Measurements from ENCODE around the gene KRTDAP.

KRTDAP gene

DNA sequence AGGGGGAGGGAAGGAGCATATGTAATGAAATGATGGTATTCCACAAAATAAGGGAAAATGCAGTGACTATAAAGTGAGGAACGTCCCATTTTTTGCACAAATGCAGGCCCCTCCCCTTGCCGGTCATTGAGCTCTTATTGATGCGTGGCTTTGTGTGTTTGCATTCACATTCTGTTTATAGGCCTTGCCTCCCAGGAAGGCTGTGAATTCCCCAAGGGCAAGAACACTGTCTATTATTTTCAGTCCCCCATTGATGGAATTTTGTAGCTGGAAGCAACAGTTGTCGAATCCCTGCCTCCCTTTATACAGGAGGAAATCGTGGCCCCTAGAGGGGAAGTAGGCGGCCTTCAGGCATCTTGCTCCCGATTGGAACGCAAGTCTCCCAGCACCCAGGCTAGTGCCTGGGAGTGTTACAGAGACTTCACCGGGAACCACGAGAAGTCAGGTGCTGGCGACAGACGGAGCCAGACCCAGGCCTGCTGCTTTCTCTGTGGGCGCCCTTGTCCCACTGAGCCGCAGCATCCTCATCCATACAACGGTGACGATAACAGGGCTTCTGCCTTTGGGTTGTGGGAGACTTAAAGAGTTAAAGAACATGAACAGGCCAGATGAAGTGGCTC is 31.0 kb upstream of the KRTDAP start:
- DNase-seq: no peak
- TF ChIP-seq GATA1 (IDR thresholded peaks at IDR 0.05; ENCODE audit: low read depth, low read length) (no peak), POLR2A (IDR thresholded peaks at IDR 0.05; ENCODE audit: low read length) (no peak)

DNA sequence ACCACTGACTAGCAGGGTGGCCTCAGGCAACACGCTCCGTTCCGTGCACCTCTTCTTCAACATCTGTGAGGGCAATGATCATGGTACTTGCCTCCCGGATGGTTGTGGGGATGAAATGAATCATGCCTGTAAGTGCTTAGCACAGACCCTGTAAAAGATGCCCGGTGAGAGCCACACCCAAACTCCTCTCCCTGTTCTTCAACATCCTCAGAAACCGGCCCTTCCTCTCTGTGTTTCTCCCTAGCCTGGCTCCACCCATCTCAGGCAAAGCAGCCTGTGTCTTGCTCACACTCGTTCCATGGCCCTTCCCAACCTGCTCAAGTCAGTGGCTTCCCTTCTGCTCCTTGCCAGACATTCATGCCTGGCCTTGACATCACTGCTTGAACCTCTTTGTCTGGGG is 29.0 kb upstream of the KRTDAP start:
- no peak for TF ChIP-seq POLR2A (IDR thresholded peaks at IDR 0.05; ENCODE audit: low read length)
- no peak for TF ChIP-seq GATA1 (IDR thresholded peaks at IDR 0.05; ENCODE audit: low read depth, low read length)
- no peak for DNase-seq

DNA sequence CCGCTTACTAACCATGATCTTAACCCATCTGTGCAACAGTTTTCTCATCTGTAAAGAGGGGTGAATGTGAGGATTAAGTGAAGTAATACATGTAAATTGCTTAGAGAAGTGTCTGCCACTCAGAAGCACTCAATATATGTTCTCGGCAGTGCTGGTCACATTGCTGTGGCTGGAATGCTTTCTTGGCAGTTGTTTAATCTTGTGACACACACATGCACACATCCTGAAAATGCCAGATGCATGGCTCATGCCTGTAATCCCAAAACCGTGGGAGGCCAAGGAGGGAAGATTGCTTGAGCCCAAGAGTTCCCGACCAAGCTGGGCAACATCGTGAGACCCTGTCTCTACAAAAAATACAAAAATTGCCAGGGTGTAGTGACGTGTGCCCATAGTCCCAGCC is 28.0 kb upstream of the KRTDAP start:
- TF ChIP-seq POLR2A (IDR thresholded peaks at IDR 0.05; ENCODE audit: low read length) (no peak), GATA1 (IDR thresholded peaks at IDR 0.05; ENCODE audit: low read depth, low read length) (no peak)
- no peak for DNase-seq

DNA sequence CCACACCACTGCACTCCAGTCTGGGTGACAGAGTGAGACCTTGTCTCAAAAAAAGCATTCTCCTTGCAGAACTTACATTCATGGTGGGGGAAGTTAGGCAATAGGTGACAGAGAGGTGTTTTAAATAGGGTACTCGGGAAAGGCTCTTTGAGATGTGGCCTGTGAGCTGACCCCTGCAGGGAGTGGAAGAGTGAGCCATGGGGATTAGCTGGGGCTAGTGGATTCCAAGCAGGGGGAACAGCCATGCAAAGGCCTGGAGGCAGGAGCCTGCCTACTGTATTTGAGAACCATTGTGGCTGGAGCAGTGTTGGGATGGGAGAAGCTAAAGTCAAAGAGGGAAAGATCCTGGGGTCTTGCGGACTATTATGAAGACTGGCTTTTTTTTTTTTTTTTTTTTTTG is 27.1 kb upstream of the KRTDAP start:
- no peak for TF ChIP-seq POLR2A (IDR thresholded peaks at IDR 0.05; ENCODE audit: low read length)
- TF ChIP-seq GATA1 (IDR thresholded peaks at IDR 0.05; ENCODE audit: low read depth, low read length): no peak

DNA sequence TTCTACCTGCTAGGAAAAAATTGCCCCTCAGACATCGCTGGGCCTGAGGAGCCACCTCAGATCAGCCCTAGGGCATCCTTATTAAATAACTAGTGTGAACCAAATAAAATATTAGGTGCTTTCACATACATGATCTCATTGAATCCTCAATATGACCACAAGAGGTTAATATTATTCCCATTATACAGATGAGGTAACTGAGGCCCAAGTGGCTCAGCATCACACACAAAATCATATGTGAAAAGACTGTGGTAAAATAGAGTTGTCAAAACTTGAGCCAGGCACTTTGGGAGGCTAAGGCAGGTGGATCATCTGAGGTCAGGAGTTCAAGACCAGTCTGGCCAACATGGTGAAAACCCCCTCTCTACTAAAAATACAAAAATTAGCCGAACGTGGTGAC is 26.0 kb upstream of the KRTDAP start:
- no peak for DNase-seq
- no peak for TF ChIP-seq GATA1 (IDR thresholded peaks at IDR 0.05; ENCODE audit: low read depth, low read length)
- no peak for TF ChIP-seq POLR2A (IDR thresholded peaks at IDR 0.05; ENCODE audit: low read length)

More for the DNA sequence above, 27.1 kb upstream of the KRTDAP start:
- no peak for DNase-seq

DNA sequence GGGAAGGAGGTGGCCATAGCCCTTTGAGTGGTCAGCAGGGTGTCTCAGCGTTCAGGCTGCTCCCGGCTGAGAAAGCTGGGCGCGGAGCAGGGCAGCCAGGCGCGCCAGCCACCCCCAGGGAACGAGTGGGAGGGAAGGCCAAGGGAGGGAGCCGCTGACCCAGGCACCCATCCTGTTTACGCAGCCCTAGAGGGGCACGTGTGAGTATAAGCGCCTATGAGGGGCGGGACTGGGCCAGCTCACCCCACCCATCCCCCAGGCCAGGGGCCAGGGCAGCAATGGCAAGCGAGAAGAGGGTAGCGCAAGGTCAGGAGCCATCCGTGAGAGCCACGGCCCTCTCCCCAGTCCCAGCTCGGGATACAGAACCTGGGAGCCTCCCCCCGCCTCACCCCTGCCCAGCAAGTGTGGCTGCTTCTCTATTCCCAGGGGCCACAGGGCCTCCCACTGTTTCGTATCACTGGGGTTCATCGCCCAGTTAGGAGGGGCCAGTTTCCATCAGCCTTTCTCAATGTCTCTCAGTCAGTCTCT is 24.1 kb upstream of the KRTDAP start:
- DNase-seq: no peak
- no peak for TF ChIP-seq GATA1 (IDR thresholded peaks at IDR 0.05; ENCODE audit: low read depth, low read length)
- TF ChIP-seq POLR2A (IDR thresholded peaks at IDR 0.05; ENCODE audit: low read length): no peak

DNA sequence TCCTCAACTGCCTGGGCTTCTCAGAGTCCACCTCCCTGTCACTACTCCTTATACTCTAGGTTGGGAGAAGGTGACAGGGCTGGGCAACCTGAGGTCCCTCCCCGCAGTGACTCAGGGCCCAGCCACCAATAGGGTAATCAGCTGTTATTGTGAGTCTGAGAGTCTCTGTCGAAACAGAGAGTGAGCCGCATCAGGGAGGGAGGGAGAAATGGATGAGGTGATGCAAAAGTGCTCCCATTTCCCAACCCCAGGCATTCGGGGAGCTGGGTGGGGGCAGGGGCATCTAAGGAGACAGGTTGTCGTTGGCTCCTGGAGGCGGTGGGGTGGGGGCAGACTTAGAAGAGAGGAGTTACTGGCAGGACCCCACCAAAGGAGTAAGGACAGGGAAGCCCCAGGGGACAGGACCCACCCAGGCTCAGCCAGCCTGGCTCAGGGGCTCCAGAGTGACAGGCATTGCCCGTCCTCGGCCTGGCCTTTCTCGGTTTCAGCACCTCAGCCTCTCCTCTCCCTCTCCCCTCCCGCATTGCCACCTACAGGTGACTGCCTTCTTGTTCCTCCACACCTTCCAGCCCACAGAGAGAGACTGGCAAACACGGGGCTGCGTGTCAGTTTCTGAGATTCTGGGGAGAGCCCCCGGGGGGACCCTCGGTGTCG is 23.5 kb upstream of the KRTDAP start, which contains the start of gene DMKN:
DMKN (minus strand) TSS at position 22 of the 654 bp plus-strand sequence. CDS start 174 bp downstream, outside the sequence.
- DNase-seq: no peak

DNA sequence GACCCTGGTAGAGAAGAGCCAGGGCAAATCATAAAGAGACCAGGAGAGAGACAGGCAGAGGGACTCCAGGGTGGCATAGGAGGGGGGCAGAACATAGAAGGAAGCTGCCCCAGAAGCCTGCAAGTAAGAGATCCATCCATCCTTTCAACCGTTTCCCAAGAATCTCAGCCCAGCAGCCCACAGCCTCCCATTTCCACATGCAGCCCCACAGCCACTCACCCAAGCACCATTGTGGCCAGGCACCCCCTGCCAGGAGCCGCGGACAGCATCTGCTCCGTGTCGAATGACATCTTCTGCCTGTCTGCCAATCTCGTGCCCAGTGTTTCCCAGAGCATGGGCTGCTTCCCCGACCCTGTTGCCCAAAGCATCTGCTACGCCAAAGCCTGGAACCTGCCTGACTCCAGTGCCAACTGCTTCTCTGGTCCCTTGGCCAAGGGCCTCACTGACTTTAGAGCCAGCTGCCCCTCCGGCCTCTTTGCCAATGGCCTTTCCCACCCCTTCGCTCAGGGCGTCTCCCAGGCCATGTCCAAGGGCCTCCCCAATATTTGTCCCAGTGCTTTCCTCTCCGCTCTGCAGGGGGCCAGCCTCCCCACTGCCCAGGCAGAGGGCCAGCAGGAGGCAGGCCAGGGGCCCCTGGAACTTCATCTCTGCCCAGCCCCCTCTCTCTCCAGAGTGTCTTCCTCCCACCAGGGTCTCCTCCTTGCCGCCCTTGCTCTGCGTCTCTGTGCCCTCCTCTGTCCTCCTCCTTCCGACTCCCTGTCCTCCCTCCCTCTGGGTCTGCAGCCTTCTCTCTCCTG is 22.8 kb upstream of the KRTDAP start:
- no peak for DNase-seq
- TF ChIP-seq GATA1 (IDR thresholded peaks at IDR 0.05; ENCODE audit: low read depth, low read length) (no peak), POLR2A (IDR thresholded peaks at IDR 0.05; ENCODE audit: low read length) (no peak)

More for the DNA sequence above, 23.5 kb upstream of the KRTDAP start, which contains the start of gene DMKN:
- TF ChIP-seq POLR2A (IDR thresholded peaks at IDR 0.05; ENCODE audit: low read length) (no peak), GATA1 (IDR thresholded peaks at IDR 0.05; ENCODE audit: low read depth, low read length) (no peak)

DNA sequence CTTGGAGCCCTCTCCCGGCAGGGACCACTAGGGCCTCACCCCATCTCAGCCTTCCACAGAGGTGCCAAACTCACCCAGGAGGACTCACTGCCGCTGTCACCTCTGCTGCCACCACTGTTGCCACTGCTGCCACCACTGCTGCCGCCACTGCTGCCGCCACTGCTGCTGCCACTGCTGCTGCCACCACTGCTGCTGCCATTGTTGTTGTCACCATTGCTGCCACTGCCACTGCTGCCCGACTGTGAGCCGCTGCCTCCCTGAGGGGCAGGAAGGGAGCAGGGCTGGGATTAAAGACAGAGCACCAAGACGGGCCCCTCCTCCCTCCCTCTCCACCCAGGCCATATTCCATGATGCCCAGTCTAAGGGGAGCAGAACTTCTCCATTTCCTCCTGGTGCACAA is 21.1 kb upstream of the KRTDAP start:
- TF ChIP-seq POLR2A (IDR thresholded peaks at IDR 0.05; ENCODE audit: low read length): no peak
- TF ChIP-seq GATA1 (IDR thresholded peaks at IDR 0.05; ENCODE audit: low read depth, low read length): no peak
- no peak for DNase-seq

DNA sequence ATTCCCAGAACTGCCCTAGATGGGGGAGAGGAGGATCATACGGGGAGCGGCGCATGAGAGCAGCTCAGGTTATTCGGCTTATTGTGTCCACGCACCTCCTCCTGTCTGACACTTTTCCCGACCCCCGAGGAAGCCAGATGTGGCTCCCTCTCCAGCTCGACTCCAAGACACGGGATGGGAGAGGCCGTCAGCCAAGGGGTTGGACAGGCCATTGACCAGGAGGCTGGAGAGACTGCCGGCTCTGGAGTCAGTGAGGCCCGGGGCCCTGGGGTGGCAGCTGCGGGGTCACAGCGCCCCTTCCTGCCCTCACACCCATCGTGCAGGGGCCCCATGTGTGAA is 20.3 kb upstream of the KRTDAP start:
- no peak for TF ChIP-seq GATA1 (IDR thresholded peaks at IDR 0.05; ENCODE audit: low read depth, low read length)
- TF ChIP-seq POLR2A (IDR thresholded peaks at IDR 0.05; ENCODE audit: low read length): no peak
- DNase-seq: no peak

DNA sequence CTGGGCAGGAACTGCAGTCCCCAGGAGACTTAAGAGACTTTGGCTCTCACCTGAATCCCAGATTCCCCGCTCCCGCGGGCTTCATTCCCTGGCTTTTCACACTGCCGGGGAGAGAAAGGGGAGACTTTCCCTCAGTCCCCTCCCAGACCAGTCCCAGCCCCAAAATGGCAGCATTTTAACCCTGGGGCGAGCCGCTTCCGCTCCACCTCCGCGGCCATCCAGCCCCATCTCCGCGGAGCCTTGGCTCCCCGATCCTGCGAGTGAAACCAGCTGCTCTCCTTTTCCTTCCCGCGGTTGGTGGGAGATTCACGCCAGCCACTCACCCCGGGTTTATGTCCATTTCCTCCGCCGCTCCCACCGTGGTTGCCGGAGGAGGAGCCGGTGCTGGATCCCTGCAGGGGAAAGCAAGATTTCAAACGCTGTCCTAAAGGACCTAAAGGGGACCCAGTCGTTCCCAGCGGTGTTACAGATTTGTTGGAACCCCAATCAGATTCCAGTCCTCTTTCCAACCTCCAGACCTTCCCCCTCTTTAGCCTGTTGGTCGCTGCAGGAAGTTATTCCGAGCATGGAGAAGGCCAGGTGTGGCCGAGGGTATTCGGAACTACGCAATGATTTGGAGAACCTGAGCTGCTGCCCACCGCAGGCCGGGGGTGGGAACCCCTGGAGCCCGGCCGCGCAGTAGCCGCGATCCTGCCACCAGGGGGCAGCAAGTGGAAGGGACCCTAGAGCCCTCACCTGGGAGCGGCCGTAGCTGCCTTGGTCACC is 19.8 kb upstream of the KRTDAP start:
- peak; percentile 40 to 74 for DNase-seq
- TF ChIP-seq POLR2A (IDR thresholded peaks at IDR 0.05; ENCODE audit: low read length) (no peak), GATA1 (IDR thresholded peaks at IDR 0.05; ENCODE audit: low read depth, low read length) (no peak)

DNA sequence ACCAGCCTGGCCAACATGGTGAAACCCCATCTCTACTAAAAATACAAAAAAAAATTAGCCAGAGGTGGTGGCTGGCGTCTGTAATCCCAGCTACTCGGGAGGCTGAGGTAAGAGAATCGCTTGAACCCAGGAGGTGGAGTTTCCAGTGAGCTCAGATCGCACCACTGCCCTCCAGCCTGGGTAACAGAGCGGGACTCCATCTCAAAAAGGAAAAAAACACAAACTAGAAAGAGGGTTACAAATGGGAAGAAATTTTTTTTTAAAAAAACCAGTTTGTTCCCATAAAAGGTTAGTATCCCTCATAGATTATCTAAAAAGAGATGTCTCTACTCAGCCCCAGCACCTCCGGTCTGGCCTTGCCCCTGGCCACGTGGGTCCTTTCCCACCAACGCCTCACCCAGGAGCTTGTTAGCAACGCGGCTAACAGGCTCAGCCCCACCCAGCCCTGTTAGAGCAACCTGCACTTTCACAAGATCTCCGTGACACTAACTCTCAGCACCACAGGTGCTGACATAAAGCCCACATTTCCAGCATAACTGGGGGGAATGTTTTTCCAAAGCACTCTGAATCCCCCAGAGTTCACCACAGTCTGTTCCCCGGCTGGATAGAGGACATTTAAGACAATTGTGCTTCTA is 18.9 kb upstream of the KRTDAP start:
- no peak for TF ChIP-seq GATA1 (IDR thresholded peaks at IDR 0.05; ENCODE audit: low read depth, low read length)
- TF ChIP-seq POLR2A (IDR thresholded peaks at IDR 0.05; ENCODE audit: low read length): no peak

DNA sequence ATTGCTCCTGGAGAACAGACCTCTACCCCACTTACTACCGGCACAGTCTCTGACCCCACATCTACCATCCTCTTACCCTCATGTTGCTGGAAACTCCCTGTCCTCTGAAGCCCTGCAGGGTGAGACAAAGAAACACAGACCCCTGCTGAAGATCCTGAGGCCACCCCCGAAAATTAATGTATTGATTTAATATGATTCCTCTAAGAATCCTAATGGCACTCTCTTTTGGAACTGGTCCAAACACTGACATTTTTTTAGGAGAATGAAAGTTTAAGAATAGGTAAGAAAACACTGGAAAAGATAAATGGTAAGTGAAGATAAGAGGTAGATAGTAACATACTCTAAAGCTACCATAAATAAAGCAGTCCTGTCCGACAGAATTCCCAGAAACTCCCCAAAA is 17.9 kb upstream of the KRTDAP start:
- no peak for DNase-seq
- TF ChIP-seq POLR2A (IDR thresholded peaks at IDR 0.05; ENCODE audit: low read length): no peak
- no peak for TF ChIP-seq GATA1 (IDR thresholded peaks at IDR 0.05; ENCODE audit: low read depth, low read length)

More for the DNA sequence above, 18.9 kb upstream of the KRTDAP start:
- no peak for DNase-seq

Measured in erythroblast (primary cell).